Memory B cell (primary cell): Measurements from ENCODE around the gene SRPK3.
A peak's percentile ranks its signal among the peaks of the same experiment; 100 is the strongest.

Experiments used
- ATAC-seq: fragments of 150-1000 bp; cut with Tn5 transposase; 2 replicates; pipeline ENCODE4 v1.10.0; 2021; ENCODE audit warnings: low read depth, mild to moderate bottlenecking, moderate library complexity
- DNase-seq, 2 donors: peaks; one replicate each; pipeline ENCODE4 v3.0.0; 2022; ENCODE audit warnings: low spot score in 2 of 2
- H3K27ac Mint-ChIP-seq: one replicate; pipeline ENCODE4 v1.8.0; 2022; ENCODE audit warnings: mild to moderate bottlenecking, moderate library complexity, mixed read lengths
- H3K27me3 Mint-ChIP-seq: one replicate; pipeline ENCODE4 v1.8.0; 2022; ENCODE audit warnings: mixed read lengths
- H3K36me3 Mint-ChIP-seq: one replicate; pipeline ENCODE4 v1.8.0; 2022; ENCODE audit warnings: mild to moderate bottlenecking, mixed read lengths
- H3K4me1 Mint-ChIP-seq: one replicate; pipeline ENCODE4 v1.8.0; 2022; ENCODE audit warnings: mixed read lengths
- H3K4me3 Mint-ChIP-seq: one replicate; pipeline ENCODE4 v1.8.0; 2022; ENCODE audit warnings: mild to moderate bottlenecking, moderate library complexity, mixed read lengths
- H3K9me3 Mint-ChIP-seq: one replicate; pipeline ENCODE4 v1.8.0; 2022; ENCODE audit warnings: mixed read lengths

Gene SRPK3

GRCh38 chrX:153828308-153828707 lies 47.5 kb downstream of the SRPK3 start:
- Mint-ChIP-seq H3K27ac (no peak overlapping the region), H3K4me1 (peaks cover 6% of the 10 kb centered on the region), H3K4me3 (no peak overlapping the region), H3K27me3 (peaks cover 23% of the 10 kb centered on the region), H3K9me3 (no peaks in the 10 kb centered on the region), H3K36me3 (no peaks in the 10 kb centered on the region)
- ATAC-seq (no peak), DNase-seq (no peak)

DNA sequence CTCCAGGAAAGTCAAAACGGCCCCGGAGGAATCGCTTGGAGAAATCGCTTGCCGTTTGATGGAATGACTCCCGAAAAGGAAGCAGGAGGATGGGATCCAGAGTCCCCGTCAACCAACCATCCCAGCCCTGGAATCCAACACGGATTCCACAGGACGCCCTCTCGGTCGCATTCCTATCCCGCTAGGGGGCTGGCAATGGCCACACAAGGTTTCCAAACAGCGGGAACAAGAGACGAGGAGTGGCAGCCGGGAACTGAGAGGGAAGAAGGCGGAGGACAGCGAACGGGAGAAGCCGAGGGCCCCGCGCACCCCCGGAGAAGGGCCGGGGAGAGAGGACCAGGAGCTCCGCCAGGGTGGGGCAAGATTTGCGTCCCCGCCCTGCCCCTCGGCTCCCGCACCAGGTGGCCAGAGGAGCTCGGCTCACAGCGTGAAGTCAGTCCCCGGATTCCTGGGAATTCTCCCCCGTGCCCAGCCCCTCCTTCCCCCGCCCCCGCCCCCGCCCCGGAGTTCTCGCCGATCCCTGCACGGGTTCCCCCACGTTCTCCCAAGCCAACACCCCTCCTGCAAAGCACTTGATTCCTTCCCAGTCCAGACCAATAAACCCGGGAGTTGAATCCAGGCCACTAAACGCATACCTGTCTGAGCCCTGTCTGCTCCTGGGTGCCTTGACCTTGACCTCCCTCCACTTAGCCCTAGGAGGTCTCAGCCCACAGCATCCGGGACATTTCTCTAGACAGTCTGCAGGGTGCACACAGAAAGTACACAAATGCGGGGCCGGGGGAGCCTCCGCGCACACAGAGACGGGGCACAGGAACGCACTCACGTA lies 48.1 kb downstream of the SRPK3 start:
- ATAC-seq: peak; percentile 26
- H3K36me3 Mint-ChIP-seq: no peaks in the 10 kb centered on the region
- peaks cover 6% of the 10 kb centered on the region for H3K4me1 Mint-ChIP-seq
- peak overlapping the region; percentile 56 for H3K4me3 Mint-ChIP-seq
- no peaks in the 10 kb centered on the region for H3K9me3 Mint-ChIP-seq
- H3K27ac Mint-ChIP-seq: no peak overlapping the region
- DNase-seq: no peak
- H3K27me3 Mint-ChIP-seq: peaks cover 19% of the 10 kb centered on the region

- ATAC-seq (no peak), DNase-seq (no peak)
- Mint-ChIP-seq H3K27me3 (peaks cover 14% of the 10 kb centered on the region), H3K4me1 (peaks cover 6% of the 10 kb centered on the region), H3K4me3 (peak overlapping the region; percentile 56), H3K9me3 (no peaks in the 10 kb centered on the region), H3K36me3 (no peaks in the 10 kb centered on the region), H3K27ac (no peak overlapping the region)
Observed at GRCh38 chrX:153829549-153829798, 48.6 kb downstream of the SRPK3 start.

DNA sequence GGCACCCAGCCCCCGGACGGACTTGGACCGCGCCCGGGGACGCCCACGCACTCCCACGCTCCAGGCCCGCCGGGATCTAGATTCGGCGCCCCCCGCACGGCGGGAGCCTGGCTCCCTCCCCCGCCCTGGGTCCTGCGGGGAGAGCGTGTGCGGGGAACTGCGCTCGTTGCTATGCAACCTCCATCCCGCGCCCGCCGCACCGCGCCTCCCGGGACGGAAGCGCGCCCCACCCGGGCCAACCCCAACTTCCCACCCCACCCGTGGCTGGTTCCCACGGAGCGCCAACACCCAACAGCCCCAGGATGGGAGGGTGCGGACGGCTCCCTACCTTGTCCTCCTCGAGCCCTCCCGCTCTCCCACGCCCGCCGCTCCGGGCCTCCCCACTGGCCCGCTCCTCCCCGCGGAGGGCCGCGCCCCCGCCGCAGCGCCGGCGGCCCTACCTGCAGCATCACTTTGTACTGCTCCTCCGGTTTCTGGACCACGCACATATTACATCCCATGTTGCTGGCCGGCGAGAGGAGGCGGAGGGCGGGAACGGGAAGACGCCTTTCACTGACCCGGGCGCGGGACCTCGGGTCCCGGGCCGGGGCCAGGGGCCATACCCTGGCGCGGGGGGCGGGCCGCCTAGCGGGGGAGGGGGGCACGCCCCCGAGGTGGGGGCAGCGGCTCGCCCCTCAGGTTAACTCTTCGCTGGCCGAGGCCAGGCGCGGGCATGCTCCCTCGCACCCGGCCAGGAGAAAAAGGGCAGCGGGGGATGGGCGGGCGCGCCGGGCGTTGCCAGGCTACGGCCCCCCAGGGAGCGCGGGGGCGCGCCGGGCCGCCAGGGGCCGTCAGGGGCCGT lies 49.2 kb downstream of the SRPK3 start, which contains the start of gene PDZD4:
PDZD4 (minus strand) TSS at position 746 of the 841 bp plus-strand sequence; CDS start at position 500, 246 bp downstream.
- peaks cover 6% of the 10 kb centered on the region for H3K4me1 Mint-ChIP-seq
- H3K4me3 Mint-ChIP-seq: peak within 1 kb of the TSS; percentile 62
- no peaks in the 10 kb centered on the region for H3K36me3 Mint-ChIP-seq
- DNase-seq (no peak), ATAC-seq (peak; percentile 27)
- peaks cover 14% of the 10 kb centered on the region for H3K27me3 Mint-ChIP-seq
- H3K27ac Mint-ChIP-seq: no peak within 1 kb of the TSS
- H3K9me3 Mint-ChIP-seq: no peaks in the 10 kb centered on the region

DNA sequence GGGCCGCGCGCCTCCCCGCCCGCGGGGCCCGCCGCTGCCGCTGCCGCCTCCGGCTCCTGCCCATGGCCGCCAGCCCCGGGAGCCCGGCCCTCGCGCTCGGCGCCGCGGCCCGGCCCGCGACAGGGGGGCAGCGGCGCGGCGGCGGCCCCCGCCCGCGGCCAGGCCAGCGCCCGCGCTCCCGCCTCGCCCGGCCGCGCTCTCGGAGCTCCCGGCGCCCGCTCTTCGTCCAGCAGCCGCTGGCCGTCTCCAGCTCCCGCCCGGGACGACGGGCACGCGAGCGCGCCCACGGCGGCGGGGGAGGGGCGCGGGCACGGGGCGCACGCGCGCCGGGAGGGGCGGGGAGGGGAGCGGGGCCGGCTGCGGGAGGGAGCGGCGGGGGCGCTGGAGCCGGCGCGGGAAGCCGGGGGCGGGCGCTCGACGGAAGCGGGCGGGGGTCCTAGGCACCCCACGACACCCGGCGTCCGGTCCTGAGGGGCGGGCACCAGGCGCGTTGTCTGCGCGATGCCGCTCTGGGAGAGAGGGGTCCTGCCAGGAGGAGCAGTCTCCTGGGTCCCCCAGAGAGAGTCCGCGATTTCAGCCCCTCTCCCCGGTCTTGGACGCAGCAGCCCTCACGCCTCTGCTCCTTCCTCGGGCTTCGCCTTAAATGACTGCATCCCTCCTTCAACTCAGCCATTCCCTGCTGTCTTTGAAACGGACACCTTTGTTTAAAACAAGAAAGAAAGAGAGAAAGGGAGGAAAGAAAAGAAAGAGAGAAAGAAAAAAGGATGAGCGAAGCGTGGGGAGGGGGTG lies 50.0 kb downstream of the SRPK3 start:
- no peak for ATAC-seq
- DNase-seq: no peak
- Mint-ChIP-seq H3K27me3 (peaks cover 16% of the 10 kb centered on the region), H3K36me3 (no peaks in the 10 kb centered on the region), H3K4me3 (peak overlapping the region; percentile 14), H3K27ac (no peak overlapping the region), H3K4me1 (peaks cover 6% of the 10 kb centered on the region), H3K9me3 (no peaks in the 10 kb centered on the region)

- peaks cover 16% of the 10 kb centered on the region for H3K27me3 Mint-ChIP-seq
- no peak overlapping the region for H3K27ac Mint-ChIP-seq
Observed at GRCh38 chrX:153831429-153832150, 50.7 kb downstream of the SRPK3 start.

DNA sequence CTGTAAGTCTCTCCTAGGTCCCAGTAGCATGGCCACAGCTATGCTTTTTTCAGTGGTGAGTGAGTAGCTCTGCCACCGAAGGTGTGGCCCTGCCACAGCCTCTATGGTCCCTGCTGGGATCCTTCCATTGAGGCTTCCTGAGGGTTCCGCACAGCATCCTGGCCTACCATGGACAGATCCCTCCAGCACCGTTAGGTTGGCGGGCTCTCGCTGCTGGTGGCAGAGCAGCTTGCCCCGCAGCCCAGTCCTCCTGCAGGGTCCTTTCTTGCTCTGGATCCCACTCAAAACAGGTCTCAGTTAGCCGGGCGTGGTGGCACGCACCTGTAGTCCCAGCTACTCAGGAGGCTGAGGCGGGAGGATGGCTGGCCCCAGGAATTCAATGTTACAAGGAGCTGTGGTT lies 51.9 kb downstream of the SRPK3 start:
- DNase-seq (no peak), ATAC-seq (no peak)
- H3K4me1 Mint-ChIP-seq: peaks cover 3% of the 10 kb centered on the region
- H3K4me3 Mint-ChIP-seq: no peak overlapping the region
- no peaks in the 10 kb centered on the region for H3K36me3 Mint-ChIP-seq
- peaks cover 11% of the 10 kb centered on the region for H3K27me3 Mint-ChIP-seq
- H3K9me3 Mint-ChIP-seq: no peaks in the 10 kb centered on the region
- H3K27ac Mint-ChIP-seq: no peak overlapping the region

More at GRCh38 chrX:153831429-153832150, 50.7 kb downstream of the SRPK3 start:
- H3K36me3 Mint-ChIP-seq: no peaks in the 10 kb centered on the region
- peaks cover 6% of the 10 kb centered on the region for H3K4me1 Mint-ChIP-seq
- ATAC-seq: peak; percentile 27
- no peaks in the 10 kb centered on the region for H3K9me3 Mint-ChIP-seq
- H3K4me3 Mint-ChIP-seq: peak overlapping the region; percentile 52
- DNase-seq: no peak
